GM18870 (cell line): ENCODE data around the gene P3H2.

Experiments
- ATAC-seq: cut with Tn5 transposase; IDR thresholded peaks from one replicate; pipeline ENCODE4 v1.9.1; 2021; ENCODE audit warnings: moderate library complexity; ENCODE audit not compliant: unreplicated experiment

P3H2 gene

DNA sequence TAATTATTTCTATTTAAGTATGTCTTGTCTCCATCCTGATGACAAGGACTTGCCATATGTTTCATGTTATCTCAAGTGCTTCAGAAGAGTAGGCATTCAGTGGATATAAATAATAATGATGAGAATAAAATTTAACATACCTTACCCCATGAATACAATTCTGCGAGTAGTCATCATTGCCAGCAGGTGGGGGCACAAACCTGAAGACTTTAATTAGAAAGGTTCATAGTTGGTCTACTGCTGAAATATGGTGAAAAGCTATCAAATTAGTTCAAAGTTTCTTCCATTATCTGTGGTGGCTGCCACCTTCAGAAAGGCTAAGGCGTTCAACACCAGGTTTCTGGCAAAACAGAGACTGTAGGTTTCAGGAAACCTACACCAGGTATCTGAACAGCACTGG lies 100.9 kb downstream of the P3H2 start:
- ATAC-seq: no peak

DNA sequence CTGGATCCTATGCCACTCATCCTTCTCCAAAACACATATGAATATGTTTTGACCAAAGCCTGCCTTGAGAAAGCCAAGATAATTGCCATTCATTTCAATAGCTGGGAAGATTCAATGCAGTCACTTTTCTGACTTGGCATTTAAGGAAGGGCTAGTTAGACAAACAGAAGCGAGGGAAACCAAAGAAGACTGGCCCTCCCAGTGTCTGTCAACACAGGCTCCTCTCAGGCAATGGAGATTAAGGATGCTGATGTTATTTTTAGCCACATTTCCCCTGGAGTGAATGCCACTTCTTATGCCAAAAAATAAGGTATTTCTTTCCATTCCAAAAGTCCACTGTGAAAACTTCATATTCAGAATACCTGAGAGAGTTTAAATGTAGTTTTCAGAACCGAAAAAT lies 101.7 kb downstream of the P3H2 start:
- ATAC-seq: no peak

DNA sequence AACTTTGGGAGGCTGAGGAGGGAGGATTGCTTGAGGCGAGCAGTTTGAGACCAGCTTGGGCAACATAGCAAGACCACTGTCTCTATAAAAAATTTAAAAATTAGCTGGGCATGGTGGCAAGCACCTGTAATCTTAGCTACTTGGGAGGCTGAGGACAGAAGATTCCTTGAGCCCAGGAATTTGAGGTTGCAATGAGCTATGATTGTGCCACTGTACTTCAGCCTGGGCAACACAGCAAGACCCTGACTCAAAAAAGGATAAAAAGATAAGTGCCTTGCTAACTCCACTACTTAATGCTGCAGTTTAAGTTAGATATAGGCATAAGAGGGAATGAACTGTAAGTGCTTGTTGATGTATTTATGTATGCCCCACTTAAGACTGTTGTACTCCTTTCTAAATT lies 102.2 kb downstream of the P3H2 start:
- no peak for ATAC-seq

DNA sequence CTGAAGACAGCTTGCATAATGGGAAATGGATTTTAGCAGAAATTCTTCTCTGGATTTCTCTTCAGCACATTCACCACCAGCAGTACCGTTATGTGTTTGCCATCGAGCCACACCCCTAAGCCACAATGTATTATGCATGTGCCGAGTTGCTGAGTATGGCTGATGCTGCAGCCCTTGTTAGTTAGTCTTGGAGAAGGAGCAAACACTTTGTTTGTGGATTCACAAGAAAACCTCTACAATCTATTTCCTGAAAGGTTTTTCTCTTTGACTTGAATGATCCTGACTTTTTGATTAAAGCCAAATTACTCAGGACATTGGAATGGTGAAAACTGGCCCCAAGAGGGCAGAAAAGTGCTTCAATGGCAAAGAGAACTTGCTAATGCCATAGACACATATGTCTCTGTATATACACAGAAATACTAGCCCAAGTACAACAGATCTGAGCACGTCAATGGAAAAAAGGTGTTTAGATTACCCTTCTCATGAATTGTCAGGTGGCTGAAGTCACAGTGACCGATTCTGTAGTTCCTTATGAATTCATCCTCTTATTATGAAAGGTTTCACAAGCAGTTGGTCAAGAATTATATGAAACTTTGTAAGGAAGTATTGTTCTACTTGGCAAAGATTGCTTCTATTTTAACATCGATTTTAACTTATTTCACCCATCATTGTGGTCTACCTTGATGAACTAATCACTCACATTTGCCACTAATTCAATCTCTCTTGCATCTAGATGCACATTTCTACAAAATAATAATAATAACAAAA lies 103.0 kb downstream of the P3H2 start:
- ATAC-seq: no peak

DNA sequence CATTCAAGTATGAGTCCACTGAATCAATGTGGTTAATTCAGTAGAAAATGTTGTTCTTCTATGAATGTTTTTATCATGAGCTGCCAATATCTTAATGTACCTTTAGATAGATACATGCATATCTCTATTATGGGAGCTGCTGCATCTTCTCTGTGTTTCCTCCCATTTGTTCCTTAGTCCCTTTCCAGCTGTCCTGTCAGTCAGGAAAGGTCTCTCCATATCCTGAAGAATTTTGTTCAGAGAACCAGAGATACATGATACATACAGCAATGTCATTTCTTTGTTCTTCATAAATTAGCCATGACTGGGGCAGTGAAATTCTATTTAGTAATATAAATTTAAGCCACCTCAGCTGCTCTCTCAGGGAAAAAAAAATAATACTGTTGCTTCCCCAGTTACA lies 103.7 kb downstream of the P3H2 start:
- ATAC-seq: no peak

DNA sequence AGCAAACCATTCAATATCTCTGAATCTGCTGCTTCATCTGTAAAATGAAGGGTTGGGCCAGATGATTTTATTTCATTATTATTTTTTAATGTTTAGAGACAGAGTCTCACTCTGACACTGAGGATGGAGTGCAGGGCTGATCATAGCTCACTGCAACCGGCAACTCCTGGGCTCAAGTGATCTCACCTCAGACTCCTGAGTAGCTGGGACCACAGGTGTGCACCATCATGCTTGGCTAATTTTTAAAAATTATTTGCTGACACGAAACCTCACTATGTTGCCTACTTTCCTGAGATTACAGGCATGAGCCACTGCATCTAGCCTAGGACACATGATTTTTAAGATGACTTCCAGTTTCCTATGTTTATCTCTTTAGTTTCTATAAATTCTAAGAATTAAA lies 105.8 kb downstream of the P3H2 start:
- no peak for ATAC-seq

DNA sequence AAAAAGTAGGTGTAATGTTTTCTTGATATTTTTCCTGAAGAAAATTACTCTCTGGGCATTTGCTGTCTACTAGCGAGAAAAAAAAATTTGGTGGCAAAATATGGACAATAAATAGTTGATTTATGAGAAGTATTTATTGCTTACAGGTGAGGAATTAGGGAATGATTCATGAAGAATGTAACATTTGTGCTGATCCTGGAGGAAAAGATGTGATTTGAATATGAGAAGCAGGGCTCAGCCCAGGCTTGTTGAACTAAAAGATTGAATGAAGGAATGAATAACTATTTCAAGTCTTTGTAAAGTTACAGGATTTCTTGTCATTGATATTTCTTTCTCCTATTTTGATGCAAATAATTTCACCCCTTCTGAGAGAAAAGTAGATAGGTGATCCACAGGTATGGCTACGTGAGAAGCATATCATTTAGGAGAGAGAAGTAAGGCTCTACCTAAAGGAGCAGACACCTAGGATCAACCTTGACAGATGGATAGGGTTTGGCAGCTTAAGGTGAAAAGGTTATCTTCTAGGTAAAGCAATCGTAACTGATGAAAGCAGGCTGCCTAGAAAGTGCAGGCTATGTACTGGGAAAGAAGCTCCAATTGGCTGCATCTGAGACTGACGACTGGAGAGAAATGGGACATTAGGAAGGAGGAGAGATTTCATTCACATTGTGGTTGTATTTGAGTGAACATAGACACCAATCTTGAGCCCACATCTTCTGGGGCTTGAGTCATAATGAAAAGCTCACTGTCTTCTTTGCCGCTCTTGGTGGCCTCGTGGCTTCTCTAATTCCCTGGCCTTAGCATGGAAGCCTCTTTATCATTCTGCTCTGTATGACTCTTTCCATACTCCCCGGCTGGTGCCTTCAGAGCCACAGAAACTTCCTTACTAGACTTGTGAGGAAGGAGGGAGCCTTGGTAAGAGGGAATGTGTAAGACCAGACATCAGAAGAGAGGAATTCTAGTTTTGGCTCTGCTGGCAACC lies 106.5 kb downstream of the P3H2 start:
- ATAC-seq: no peak

DNA sequence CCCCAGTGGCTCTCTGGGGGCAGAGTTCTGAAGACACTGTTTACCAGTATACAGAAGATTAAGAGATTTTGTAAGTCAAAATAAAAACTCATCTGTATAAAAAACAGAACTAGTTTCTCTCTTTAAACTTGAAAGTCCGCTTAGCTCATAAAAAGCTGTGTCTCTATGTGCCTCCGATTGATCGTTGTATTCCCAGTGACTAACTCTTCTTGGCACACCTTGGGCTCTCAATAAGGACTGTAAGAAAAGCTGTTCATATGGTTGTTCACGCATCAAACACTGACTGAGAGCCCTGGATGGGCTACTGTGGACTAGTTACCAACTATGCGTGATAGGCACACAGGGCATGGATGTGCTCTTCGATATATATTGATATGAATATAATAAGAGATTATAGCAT lies 107.9 kb downstream of the P3H2 start:
- ATAC-seq: no peak

DNA sequence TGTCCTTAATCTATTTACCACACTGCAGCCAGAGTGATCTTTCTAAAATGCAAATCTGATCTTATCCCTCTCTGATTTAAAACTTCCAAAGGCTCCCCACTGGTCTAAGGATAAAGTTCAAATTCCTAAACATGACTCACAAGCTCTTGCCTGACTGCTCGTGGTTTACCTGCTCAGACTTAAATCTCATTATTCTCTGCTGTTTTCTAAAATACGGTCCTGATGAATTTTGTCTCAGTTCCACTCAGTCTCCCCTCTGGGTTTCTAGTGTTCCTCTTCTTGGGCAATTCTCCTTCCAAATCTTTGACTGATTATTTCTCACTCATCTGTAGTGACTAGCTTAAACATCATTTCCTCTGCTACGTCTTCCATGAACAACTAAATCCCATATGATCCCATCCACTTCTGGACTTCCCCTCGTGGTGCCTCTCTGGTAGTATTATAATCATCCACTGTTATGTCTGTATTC lies 108.3 kb downstream of the P3H2 start:
- ATAC-seq: no peak

DNA sequence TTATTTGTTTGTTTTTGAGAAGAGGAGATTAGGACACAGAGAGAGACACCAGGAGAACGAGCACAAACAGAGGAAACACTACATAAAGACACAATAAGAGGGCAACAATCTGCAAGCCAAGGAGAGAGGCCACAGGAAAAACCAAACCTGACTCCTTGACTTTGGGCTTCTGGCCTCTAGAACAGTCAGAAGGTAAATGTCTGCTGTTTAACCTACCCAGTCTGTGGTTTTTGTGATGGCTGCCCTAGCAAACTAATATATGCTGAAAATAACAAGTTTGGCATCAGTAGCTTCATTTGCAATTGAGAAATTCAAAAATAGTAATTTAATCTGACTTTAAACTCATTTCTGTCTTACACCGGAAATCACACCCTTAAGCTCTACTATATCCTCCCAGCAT lies 110.2 kb downstream of the P3H2 start:
- no peak for ATAC-seq

DNA sequence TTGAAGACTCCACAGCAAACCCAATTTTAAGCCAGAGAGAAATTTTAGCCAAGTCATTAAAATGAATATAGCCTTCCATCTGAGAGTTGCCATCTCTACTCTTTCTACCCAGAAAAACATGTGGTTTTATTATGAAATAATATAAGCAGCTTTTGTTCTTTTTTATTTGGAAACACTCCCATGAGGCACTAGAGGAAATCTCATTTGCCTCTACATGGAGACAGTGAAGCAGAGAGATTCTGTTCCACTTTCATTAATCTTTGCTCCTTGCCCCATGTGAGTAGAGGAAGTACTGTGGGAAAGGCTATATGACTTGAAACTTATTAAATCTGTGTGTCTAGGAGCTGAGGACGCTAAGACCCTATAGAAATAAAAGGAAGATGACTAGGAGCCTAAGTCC lies 111.1 kb downstream of the P3H2 start:
- no peak for ATAC-seq

DNA sequence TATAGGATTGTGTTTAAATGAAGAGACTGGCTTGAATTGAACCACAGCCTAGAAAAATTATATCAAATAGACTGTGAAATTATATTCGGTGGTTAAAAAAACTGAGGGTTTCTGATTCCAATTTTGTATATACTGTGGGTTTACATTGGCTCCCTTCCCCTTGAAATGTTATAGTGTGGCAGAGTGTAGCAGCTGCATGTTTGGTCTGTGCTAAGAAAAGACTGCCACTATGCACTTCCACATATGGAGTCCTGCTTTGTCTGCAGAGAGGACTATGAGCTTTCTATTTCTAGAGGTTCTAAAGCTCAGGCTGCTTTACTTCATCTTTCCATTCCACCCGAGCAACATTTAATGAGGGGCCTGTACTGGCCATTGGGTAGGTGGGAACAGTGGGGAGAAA lies 112.3 kb downstream of the P3H2 start:
- no peak for ATAC-seq

DNA sequence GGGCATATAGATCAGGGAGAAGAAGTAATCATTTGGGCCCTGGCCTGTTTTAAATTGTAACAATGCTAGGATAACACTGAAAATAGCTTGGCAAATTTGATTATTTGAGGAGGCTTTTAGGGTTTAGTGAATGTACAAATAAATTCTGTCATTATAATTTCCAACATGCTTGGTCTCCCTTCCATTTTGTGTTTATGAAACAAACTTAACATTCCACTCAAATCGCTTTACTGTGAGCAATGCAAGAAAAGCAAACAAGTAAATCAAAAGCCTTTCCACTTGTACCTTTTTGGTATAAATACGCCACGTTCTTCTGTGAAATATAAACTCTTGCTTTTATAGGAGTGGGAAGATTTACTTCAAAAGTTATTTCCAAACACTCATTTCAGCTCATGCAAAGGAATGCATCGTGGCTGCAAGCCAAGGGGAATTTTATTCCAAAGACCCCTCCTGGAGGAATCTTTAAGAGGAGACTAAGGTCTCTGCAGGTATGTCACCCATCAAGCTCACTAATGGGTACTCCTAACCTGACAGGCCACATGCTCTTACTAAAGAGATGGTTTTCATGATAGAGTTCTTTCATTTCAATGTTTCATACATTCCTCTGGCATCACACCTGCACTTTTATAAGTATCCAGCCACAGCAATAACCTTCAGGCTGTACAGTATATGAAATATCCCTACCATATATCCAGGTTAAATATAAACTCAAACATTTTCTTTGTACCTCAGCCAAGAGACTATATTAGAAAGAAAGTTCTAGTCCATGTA lies 115.2 kb downstream of the P3H2 start:
- no peak for ATAC-seq

DNA sequence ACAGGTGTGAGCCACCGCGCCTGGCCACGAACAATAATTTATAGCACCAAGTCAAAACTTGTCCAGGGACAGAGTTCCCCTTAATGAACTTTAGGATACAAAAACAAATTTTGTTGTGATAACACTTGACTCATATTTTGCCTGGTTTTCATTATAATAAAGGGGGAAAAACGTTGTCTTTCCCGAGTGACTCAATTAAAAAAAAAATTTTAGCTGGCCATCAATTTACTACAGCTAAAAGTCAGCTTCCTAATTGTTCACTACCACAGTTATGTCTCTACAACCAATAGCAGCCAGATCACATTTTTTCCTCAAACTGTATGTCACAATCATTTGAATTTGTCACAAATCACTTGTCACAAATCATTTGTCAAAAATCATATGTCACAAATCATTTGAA lies 116.0 kb downstream of the P3H2 start:
- no peak for ATAC-seq

DNA sequence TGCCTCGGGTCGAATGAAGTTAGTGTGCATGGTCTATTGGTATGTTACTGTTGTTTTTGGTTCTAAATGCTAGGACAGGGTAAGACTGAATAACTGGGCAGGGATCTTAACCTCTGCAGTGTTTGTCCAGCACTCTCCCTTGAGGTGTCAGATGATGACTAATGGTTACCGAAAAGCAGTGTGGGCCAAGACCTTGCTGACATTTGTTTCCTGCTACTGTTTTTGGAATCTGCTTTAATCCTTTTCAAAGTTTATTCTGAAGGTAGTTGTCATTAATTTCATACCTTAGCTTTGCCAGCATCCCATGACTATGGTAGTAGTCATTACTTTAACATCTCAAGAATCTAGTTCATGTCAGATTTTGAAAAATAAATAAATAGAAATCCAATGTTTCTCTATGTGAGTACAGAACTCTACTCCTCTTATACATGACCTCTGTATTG lies 117.0 kb downstream of the P3H2 start:
- no peak for ATAC-seq

DNA sequence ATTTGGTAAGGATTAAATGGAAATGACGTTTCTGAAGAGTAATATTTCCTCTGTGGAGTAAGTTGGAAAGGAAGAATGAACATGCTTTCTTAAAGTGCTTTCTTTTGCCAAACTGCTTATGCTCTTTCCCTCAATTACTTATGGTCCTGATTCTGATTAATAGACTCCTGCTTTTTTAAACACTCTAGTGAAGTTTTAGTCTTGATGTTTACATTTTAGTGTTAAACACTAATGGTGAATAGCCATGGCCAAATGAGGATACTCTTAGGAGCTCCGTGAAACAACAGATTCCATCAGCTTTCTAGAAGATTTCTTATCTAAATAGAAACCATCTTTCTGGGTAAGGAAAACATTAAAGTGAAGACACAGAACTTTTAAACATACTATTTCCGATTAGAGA lies 117.6 kb downstream of the P3H2 start:
- ATAC-seq: no peak

DNA sequence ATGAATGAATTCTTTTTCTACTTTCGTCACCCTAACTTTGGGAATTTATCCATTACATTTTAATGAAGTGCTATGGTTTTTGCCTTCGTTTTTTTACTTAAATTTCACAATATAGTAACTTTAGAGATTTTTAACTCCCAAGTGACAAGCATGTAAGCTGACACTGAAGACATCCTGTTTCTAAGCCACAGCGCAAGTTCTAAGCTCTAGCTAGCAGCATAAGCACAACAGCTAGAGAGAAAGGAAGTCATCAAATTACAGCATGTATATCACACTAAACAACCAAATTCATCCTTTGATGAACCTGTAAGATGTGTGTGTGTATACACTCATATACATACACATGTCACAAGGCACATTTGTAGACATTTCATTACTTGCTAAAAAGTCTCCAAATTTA lies 119.3 kb downstream of the P3H2 start:
- no peak for ATAC-seq

DNA sequence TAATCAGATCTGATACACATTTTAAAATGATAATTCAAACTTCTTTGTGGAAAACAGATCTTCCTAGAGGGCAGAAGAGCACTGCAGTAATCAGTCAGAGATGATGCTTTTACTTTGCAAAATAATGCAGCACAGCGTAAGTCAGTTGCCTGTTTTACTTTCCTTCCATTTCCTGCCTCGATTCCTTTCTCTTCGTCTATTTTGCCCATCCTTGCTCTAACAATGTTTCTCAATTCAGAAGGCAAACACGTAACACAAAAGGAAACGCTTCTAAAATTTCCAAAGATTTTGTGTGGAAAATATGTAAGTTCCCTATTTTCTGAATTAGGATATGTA lies 119.9 kb downstream of the P3H2 start:
- ATAC-seq: no peak

DNA sequence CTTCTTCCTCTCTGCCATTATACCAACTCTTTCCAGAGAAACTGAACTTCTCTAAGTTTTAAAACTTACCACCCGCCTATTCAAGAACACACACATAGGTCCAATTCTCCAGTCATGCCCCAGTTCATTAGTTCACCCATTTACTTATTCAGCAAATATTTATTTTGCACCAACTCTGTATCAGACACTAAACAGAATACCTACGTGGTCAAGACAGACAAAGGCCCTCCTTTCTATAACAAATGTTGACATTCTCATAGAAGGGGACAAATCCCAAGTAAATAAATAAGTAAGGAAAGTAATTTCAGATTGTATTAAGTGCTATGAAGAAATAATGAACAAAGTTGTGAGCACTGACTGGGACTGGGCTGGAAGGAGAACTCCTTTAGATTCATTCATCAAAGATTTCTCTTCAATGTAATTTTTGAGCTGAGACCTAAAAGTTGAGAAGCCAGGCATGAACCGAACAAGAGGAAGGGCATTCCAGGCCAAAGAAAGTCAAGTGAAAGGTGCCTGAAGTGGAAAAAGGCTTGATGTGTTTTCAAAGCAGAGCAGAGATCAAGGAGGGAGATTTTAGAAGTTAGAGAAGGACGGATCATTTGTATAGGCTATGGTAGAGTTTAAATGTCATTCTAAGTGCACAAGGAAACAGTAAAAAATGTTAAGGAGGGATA lies 120.4 kb downstream of the P3H2 start:
- ATAC-seq: no peak

DNA sequence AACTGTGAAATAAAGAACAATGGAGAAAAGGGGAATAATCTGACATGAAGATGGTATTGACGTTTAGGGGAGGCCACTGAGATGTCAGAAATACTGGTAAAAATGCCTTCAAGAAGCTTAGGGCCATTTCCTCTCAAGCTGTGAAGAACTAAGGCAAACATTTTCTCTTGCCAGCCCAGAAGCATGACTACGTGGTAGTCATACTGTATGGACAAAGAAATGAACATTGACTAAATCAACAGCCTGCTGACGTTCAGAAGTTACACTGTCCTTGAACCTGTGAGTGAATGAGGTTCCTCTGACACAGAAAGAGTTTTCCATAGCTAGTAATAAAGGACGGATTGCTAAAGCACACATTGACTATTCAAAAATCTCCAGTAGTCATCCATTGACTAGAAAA lies 121.0 kb downstream of the P3H2 start:
- ATAC-seq: no peak

DNA sequence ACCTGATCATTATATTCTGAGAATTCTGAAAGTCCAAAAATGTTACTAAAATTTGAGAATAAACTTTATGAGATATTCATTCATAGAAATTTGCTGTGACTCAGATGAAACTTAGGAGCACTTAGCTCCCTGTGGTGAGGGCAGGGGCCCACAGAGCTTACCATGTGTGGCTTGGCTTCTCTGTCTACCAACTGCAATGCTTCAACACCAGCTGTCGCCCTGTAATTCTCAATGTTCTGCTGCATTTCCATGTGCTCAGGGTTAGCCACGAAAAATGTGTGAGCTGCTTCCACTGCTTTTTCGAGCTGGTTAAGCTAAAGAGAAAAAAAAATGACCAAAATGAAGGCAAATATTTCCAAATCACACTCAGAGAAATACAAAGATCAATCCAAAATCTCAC lies 125.6 kb downstream of the P3H2 start:
- ATAC-seq: no peak
